Kidney capillary endothelial cell (primary cell): ENCODE data around the gene CACNA1E.

Experiments used
- DNase-seq: peaks from one replicate; pipeline ENCODE4 v3.0.0-alpha.2; 2018; ENCODE audit warnings: low spot score

Gene CACNA1E

DNA sequence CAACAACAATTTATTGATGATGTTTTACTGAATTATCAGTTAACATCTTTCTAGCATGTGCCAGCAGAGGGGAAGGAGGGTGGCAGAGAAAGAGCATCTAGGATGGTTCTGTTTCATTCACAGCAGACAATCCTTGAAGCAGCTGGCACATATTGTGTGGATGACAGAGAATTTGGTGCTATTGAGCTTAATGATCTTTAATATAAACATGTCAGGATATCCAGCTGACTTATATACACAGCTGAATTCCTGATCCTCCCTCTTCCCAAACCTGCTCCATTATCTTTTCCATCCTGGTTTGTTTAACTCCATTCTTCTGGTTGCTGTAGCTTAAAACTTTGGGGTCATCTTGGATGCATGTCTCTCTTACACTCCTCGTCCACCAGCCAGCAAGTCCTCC is 218.6 kb downstream of the CACNA1E start:
- no peak for DNase-seq

- no peak for DNase-seq
These were observed 221.2 kb downstream of the CACNA1E start for GRCh38 chr1:181704546-181704945.

GRCh38 chr1:181711820-181712219 is 228.5 kb downstream of the CACNA1E start:
- no peak for DNase-seq

DNA sequence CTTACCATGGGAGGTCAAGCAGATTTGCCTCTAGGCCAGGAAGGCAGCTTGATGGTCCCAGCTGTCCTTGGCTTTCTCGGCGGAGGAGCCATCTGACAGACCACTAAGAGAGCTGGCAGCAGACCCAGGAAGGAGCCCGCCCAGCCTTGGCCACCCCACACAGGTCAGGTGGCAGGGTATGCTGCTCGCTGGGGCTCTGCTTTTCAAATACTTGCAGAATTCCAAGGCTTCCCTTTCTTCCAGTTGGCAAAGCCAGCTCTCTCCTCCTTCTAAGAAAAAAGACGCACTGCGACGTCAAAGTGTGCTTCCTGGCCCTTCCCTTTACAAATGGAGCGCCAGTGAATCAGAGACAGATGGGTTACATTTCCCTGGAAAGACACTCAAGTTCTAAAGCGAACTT is 229.4 kb downstream of the CACNA1E start:
- DNase-seq: no peak

DNA sequence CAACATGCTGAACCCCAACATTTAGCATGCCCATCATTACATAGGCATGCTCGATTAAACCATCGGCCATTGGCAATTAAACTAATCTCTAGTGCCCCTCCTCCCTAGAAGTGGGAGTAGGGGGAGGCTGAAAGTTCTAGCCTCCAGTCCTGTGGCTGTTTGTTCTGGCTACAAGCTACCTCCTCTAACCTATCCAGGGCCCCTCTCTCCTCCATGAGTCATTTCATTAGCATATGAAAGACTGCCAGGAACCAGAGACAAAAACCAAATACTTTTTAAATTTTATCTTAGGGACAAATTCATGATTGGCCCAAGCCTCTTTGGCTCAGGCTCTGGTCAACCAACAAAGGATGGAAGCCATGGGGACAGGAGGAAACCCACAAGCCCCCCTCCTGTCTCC is 231.1 kb downstream of the CACNA1E start:
- DNase-seq: no peak

GRCh38 chr1:181718034-181718433 is 234.7 kb downstream of the CACNA1E start:
- DNase-seq: no peak

GRCh38 chr1:181726320-181727012 is 243.1 kb downstream of the CACNA1E start:
- no peak for DNase-seq

GRCh38 chr1:181730606-181731005 is 247.3 kb downstream of the CACNA1E start:
- DNase-seq: no peak

DNA sequence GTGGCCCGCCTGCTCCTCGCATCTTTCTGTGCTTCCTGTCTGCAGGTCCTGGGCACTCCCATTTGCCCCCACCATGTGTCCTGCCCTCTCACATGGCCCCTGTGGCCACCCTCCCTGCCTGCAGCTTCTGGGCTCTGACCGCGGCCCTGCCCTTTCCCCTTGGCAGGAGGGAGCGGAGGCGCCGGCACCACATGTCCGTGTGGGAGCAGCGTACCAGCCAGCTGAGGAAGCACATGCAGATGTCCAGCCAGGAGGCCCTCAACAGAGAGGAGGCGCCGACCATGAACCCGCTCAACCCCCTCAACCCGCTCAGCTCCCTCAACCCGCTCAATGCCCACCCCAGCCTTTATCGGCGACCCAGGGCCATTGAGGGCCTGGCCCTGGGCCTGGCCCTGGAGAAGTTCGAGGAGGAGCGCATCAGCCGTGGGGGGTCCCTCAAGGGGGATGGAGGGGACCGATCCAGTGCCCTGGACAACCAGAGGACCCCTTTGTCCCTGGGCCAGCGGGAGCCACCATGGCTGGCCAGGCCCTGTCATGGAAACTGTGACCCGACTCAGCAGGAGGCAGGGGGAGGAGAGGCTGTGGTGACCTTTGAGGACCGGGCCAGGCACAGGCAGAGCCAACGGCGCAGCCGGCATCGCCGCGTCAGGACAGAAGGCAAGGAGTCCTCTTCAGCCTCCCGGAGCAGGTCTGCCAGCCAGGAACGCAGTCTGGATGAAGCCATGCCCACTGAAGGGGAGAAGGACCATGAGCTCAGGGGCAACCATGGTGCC is 249.1 kb downstream of the CACNA1E start:
- no peak for DNase-seq

DNA sequence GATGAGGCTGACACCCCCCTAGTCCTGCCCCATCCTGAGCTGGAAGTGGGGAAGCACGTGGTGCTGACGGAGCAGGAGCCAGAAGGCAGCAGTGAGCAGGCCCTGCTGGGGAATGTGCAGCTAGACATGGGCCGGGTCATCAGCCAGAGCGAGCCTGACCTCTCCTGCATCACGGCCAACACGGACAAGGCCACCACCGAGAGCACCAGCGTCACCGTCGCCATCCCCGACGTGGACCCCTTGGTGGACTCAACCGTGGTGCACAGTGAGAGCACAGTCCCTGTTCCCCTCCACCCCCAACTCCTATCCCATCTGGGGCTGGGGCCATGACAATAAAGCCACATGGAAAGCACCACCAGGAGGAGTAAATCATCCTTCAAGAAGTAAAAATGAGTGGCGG is 250.2 kb downstream of the CACNA1E start:
- DNase-seq: no peak

- no peak for DNase-seq
These were observed 253.7 kb downstream of the CACNA1E start for GRCh38 chr1:181737056-181737455.

DNA sequence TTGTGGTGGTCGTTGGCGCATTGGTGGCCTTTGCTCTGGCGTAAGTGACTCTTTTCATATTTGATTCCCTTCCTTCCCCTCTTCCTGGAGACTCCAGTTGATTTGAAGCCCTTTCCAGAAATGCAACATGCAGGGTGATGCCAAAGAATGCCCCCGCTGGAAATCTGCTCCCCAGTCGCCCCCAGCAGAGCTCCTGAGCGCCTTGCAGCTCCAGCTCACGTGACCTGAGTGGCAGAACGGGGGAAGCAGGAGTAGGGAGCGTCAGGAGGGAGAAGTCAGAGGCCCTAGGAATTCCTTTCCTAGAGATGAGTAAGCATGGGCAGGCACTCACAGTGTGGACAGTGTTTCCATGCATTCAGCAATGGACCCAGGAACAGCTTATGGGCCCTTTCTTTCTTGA is 255.9 kb downstream of the CACNA1E start:
- DNase-seq: no peak

- DNase-seq: no peak
These were observed 259.1 kb downstream of the CACNA1E start for GRCh38 chr1:181742426-181742825.

- DNase-seq: no peak
These were observed 260.6 kb downstream of the CACNA1E start for GRCh38 chr1:181743878-181744312.

DNA sequence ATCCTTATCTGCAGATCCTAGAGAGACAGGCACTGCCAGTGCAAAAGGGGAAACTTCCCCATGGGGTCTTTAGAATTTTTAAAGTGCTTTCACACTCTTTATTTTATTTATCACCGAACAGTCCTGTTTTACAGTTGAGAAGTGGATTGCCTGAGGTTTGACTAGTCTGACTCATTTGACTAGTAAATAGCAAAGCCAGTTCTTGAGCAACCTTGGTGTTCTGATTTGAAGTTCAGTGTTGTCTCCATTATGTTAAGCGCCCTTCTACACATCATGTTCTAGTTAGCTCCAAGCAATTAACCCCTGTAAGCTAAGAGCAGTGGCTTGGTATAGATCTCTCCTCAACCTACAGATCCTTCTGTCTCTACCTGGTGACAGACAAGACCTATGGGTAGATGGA is 262.9 kb downstream of the CACNA1E start:
- DNase-seq: no peak

DNA sequence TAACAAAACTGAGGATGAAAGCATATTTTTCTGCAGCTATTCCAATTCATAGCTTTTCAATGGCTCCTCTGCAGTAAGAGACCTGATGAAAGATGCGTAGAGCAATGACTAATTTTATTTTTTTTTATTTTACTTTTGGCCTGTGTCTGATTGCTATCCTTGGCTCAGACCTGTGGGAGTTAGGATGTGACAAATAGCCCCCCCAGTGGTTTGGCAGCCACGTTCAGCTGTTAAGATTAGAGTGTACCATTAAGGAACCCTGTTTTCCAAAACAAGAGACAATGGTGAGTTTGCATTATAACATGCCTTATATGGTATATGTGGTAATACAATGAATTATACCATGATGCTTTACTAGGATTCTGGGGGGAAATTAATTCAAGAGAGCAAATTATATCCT is 264.7 kb downstream of the CACNA1E start:
- no peak for DNase-seq

DNA sequence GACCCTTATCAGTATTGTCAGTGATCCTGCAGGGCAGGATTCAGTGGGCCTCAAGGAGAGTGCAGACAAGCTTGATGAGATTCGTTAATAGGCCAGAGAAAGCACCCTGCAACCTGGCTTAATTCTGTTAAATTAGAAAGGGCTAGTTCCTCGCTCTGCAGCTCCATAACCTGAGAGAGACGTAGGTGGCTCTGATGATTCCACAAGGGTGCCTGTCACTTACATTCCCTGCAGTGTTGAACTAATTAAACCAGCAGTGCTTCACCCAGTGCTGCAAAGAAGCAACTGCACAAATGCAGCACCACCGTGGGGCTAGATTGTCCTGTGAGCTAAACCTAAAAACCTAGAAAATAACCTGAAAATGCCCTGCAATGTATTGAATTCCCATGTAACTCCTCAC is 270.8 kb downstream of the CACNA1E start:
- no peak for DNase-seq

- DNase-seq: no peak
These were observed 276.2 kb downstream of the CACNA1E start for GRCh38 chr1:181759481-181759880.

DNA sequence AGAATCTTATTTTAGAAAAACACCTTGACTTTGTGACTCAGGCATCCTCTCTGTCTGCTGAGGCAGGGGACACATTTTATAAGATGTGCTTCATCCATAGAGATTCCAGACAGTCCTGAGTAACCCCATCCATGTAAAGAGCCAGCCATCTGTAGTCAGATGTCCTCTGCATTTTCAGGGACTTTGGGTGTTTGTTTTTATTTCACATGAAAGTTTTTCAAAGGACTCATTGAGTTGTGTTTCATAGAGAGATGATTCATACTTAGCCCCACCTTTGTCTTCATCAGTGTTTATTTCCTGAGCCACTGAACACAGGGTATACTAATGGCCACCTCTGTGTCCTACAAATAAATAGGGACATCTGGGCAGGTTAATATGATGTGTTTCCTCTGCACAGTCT is 280.4 kb downstream of the CACNA1E start:
- DNase-seq: no peak

DNA sequence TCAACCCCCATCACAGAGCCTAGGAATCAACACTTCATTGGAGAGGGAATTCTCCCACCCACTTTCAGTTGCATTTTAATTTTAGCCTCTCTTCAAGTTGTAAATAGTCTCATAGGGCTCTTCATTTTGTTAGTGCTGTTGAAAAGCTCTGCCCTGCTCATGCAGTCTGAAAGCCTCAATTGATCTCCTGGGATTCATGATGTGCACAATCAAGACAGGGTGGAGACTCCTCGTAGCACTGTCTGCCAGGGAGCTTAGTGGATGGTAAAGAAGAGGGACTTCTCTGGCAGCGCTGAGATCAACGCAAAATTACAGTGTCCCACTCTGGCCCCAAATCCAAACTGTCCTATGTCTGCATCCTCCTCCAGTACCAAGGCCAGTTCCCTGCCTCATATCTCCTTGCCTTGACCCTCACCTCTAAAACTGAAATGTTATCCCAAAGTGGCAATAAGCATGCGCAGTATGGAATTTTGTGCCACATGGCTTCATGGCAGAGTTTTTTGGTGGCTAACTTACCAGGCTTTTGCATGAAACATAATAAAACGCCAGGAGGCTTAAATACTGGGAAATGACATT is 282.2 kb downstream of the CACNA1E start:
- DNase-seq: no peak

- no peak for DNase-seq
These were observed 283.8 kb downstream of the CACNA1E start for GRCh38 chr1:181767001-181767708.

GRCh38 chr1:181768211-181768929 is 285.1 kb downstream of the CACNA1E start:
- DNase-seq: no peak
